Cardiac muscle cell (in vitro differentiated cells and primary cell): ENCODE data around the gene ADORA2A. TPM values are rescaled to one million over a fixed set of nuclear protein-coding genes. Genes with fewer than 3 reads are reported as not detected.

Experiments
- DNase-seq, 2 donors: peaks; one replicate each; pipeline versions ENCODE4 v3.0.0 to v3.0.0-alpha.2; 2010 to 2017; ENCODE audit warnings: low read depth in 1 of 2, low spot score in 1 of 2
- H3K27ac ChIP-seq: fragments of 200-600 bp; sonication (generic); 2 replicates; pipeline ENCODE4 v1.5.1; 2016
- H3K27me3 ChIP-seq: fragments of 200-600 bp; sonication (generic); 2 replicates; pipeline ENCODE4 v1.6.0; 2016; ENCODE audit warnings: control low read depth
- H3K36me3 ChIP-seq: fragments of 200-600 bp; sonication (generic); 2 replicates; pipeline ENCODE4 v1.5.1; 2016; ENCODE audit warnings: control low read depth
- H3K4me1 ChIP-seq: fragments of 200-600 bp; sonication (generic); 2 replicates; pipeline ENCODE4 v1.8.1; 2017; ENCODE audit warnings: low read depth, mild to moderate bottlenecking, mixed run types
- H3K4me3 ChIP-seq: fragments of 200-600 bp; sonication (generic); 2 replicates; pipeline ENCODE4 v1.5.1; 2016; ENCODE audit warnings: mild to moderate bottlenecking
- H3K9me3 ChIP-seq: fragments of 200-600 bp; sonication (generic); 2 replicates; pipeline ENCODE4 v1.5.1; 2017; ENCODE audit warnings: low read depth, mild to moderate bottlenecking, control low read depth
- CTCF ChIP-seq: IDR thresholded peaks from 2 replicates; pipeline ENCODE4 v1.5.1; 2012; ENCODE audit warnings: low read depth, mild to moderate bottlenecking, low read length
- polyA plus RNA-seq: library from polyadenylated mRNA; unstranded; fragments of >200 nt; fragmentation: Nextera tagmentation; extraction: Ambion mirVana; gene quantifications from 2 replicates; pipeline ENCODE4 v1.2.1, GENCODE V29; 2016
- total RNA-seq: library from RNA; depleted of rRNA; stranded (reverse); fragments of >200 nt; gene quantifications from 2 replicates; pipeline ENCODE4 v1.2.3, GENCODE V29; 2016

Gene ADORA2A
- total and polyA plus RNA-seq, 2 experiments from 2014 or later = 4.0 to 13.7 TPM

- Histone ChIP-seq H3K9me3 (no peaks in the 10 kb centered on the region), H3K27me3 (no peaks in the 10 kb centered on the region), H3K4me1 (peaks cover 26% of the 10 kb centered on the region), H3K36me3 (no peaks in the 10 kb centered on the region), H3K27ac (peak overlapping the region; percentile 97), H3K4me3 (no peak overlapping the region)
- no peak for DNase-seq
- no peak for TF ChIP-seq CTCF
Observed at GRCh38 chr22:24465975-24466374, 38.6 kb downstream of the ADORA2A start.

- no peaks in the 10 kb centered on the region for H3K9me3 ChIP-seq
- H3K36me3 ChIP-seq = no peaks in the 10 kb centered on the region
- DNase-seq = peak; percentile 62 to 89
- no peaks in the 10 kb centered on the region for H3K27me3 ChIP-seq
- peak overlapping the region; percentile 97 for H3K27ac ChIP-seq
- peaks cover 25% of the 10 kb centered on the region for H3K4me1 ChIP-seq
- no peak overlapping the region for H3K4me3 ChIP-seq
- TF ChIP-seq CTCF = no peak
Observed at GRCh38 chr22:24466716-24467328, 39.4 kb downstream of the ADORA2A start.

- no peaks in the 10 kb centered on the region for H3K27me3 ChIP-seq
- H3K4me1 ChIP-seq = peaks cover 25% of the 10 kb centered on the region
- H3K36me3 ChIP-seq = no peaks in the 10 kb centered on the region
- H3K4me3 ChIP-seq = no peak overlapping the region
- DNase-seq = no peak
- H3K27ac ChIP-seq = peak overlapping the region; percentile 97
- no peak for TF ChIP-seq CTCF
- no peaks in the 10 kb centered on the region for H3K9me3 ChIP-seq
Observed at GRCh38 chr22:24467340-24467739, 39.9 kb downstream of the ADORA2A start.

- Histone ChIP-seq H3K27ac (peak overlapping the region; percentile 39), H3K27me3 (no peaks in the 10 kb centered on the region), H3K9me3 (no peaks in the 10 kb centered on the region), H3K4me3 (no peak overlapping the region), H3K36me3 (no peaks in the 10 kb centered on the region), H3K4me1 (peaks cover 11% of the 10 kb centered on the region)
- peak in 1 of 2 donors; percentile 95 for DNase-seq
- no peak for TF ChIP-seq CTCF
Observed at GRCh38 chr22:24471570-24471969, 44.2 kb downstream of the ADORA2A start.

GRCh38 chr22:24473284-24473683 lies 45.9 kb downstream of the ADORA2A start:
- Histone ChIP-seq H3K27me3 (no peaks in the 10 kb centered on the region), H3K9me3 (no peaks in the 10 kb centered on the region), H3K27ac (no peak overlapping the region), H3K4me3 (no peak overlapping the region), H3K36me3 (no peaks in the 10 kb centered on the region), H3K4me1 (no peaks in the 10 kb centered on the region)
- no peak for DNase-seq
- TF ChIP-seq CTCF = no peak
